H1 (cell line): Measurements from ENCODE around the gene PABPN1.

Experiments
- BCL11A ChIP-seq, 2 experiments: IDR thresholded peaks; one replicate each; pipeline ENCODE4 v1.6.1; 2011; ENCODE audit warnings: low read depth in 2 of 2, low read length in 2 of 2, mild to moderate bottlenecking in 2 of 2
- EZH2 ChIP-seq: fragments of 200-600 bp; sonication (generic); IDR thresholded peaks from 2 replicates; pipeline ENCODE4 v1.7.1; 2012; ENCODE audit warnings: low read depth, mild to moderate bottlenecking, moderate library complexity, low read length, inconsistent platforms; ENCODE audit not compliant: severe bottlenecking
- GABPA ChIP-seq: IDR thresholded peaks from 2 replicates; pipeline ENCODE4 v1.6.1; 2011; ENCODE audit warnings: mild to moderate bottlenecking, low read length, moderate library complexity, borderline replicate concordance; ENCODE audit not compliant: insufficient read depth
- HDAC6 ChIP-seq: IDR thresholded peaks from one replicate; pipeline ENCODE4 v1.7.1; 2012; ENCODE audit warnings: low read depth, mild to moderate bottlenecking, inconsistent platforms, low read length, moderate library complexity
- POLR2A ChIP-seq, 2 experiments: IDR thresholded peaks; 1 replicate in 1 of 2; 2 replicates in 1 of 2; pipeline ENCODE4 v1.6.1; 2011; ENCODE audit warnings: low read depth in 2 of 2, low read length in 2 of 2, mild to moderate bottlenecking in 2 of 2; ENCODE audit errors: control extremely low read depth in 1 of 2
- POLR2AphosphoS5 ChIP-seq: IDR thresholded peaks from 2 replicates; pipeline ENCODE4 v1.6.1; 2011; ENCODE audit warnings: low read depth, low read length
- RNF2 ChIP-seq: fragments of 200-900, 300-1000 bp; sonication (generic); IDR thresholded peaks from 2 replicates; pipeline ENCODE4 v1.7.1; 2016; ENCODE audit warnings: borderline replicate concordance, low read depth, mild to moderate bottlenecking, antibody characterized with exemption, low read length; ENCODE audit not compliant: poor library complexity, severe bottlenecking; ENCODE audit errors: missing control alignments
- RXRA ChIP-seq: IDR thresholded peaks from 2 replicates; pipeline ENCODE4 v1.6.1; 2011; ENCODE audit warnings: low read depth, mild to moderate bottlenecking, low read length, moderate library complexity; ENCODE audit not compliant: insufficient read depth
- SP4 ChIP-seq: IDR thresholded peaks from 2 replicates; pipeline ENCODE4 v1.6.1; 2012; ENCODE audit warnings: low read length, inconsistent platforms
- TF ChIP-seq, protein P1 (sequence below): IDR thresholded peaks from 2 replicates; pipeline ENCODE4 v1.6.1; 2011; ENCODE audit warnings: low read length, improper control_type of control experiment
- TF ChIP-seq, protein P2 (sequence below), 3 experiments: IDR thresholded peaks; 1 replicate in 2 of 3; 2 replicates in 1 of 3; pipeline versions ENCODE4 v1.5.1 to v1.6.1; 2011; ENCODE audit warnings: low read length in 3 of 3, mild to moderate bottlenecking in 3 of 3, inconsistent platforms in 2 of 3, low read depth in 1 of 3, moderate library complexity in 1 of 3; ENCODE audit not compliant: insufficient read depth in 1 of 3; ENCODE audit errors: control extremely low read depth in 1 of 3

DNA sequence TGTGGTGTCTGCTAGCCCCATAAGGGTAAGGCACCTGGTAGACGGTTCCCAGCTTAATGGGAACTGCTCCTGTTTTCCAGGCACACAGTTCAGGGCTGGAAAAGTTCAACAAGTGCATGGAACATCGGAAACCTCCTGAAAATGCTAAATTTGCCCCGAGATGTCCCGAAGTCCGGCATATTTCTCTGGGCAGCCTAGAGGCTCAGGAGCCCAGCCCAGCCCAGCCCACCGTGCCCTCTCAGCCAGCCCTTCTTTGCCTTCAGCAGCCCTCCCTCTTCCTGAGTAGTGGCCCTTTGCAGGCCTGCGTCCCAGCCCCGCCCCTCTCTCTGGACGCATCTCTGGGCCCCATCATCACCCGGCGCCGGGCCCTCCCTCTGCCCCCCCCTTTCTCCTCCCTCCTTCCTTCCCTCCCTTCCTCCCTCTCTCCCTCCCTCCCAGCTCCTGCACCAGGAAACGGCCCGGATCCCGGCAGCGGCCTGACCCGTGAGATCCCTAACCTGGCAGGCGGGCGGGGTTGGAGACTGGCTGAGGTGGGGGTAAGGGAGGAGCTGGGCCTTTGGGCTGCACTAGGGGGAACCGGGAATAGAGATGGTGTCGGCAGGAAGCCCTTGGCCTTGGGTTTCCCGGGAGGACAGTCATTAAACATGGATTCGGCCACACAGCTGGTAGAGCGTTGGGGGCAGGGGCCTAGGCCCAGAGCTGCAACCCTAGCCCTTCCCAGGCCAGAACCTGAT is 14.7 kb upstream of the PABPN1 start, which contains the start of gene BCL2L2:
- TF ChIP-seq, protein P1, sequence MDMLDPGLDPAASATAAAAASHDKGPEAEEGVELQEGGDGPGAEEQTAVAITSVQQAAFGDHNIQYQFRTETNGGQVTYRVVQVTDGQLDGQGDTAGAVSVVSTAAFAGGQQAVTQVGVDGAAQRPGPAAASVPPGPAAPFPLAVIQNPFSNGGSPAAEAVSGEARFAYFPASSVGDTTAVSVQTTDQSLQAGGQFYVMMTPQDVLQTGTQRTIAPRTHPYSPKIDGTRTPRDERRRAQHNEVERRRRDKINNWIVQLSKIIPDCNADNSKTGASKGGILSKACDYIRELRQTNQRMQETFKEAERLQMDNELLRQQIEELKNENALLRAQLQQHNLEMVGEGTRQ: no peak
- TF ChIP-seq SP4: no peak
- no peak for TF ChIP-seq GABPA
- peak; percentile 85 to 91 for TF ChIP-seq POLR2A (IDR thresholded peaks at IDR 0.05; ENCODE audit: control extremely low read depth in 1 of 2, low read depth in 2 of 2, low read length in 2 of 2)
- no peak for TF ChIP-seq RNF2
- TF ChIP-seq, protein P2, sequence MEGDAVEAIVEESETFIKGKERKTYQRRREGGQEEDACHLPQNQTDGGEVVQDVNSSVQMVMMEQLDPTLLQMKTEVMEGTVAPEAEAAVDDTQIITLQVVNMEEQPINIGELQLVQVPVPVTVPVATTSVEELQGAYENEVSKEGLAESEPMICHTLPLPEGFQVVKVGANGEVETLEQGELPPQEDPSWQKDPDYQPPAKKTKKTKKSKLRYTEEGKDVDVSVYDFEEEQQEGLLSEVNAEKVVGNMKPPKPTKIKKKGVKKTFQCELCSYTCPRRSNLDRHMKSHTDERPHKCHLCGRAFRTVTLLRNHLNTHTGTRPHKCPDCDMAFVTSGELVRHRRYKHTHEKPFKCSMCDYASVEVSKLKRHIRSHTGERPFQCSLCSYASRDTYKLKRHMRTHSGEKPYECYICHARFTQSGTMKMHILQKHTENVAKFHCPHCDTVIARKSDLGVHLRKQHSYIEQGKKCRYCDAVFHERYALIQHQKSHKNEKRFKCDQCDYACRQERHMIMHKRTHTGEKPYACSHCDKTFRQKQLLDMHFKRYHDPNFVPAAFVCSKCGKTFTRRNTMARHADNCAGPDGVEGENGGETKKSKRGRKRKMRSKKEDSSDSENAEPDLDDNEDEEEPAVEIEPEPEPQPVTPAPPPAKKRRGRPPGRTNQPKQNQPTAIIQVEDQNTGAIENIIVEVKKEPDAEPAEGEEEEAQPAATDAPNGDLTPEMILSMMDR (IDR thresholded peaks at IDR 0.05; ENCODE audit: control extremely low read depth in 1 of 3, insufficient read depth in 1 of 3, low read depth in 1 of 3, low read length in 3 of 3): no peak
- no peak for TF ChIP-seq BCL11A (IDR thresholded peaks at IDR 0.05; ENCODE audit: low read depth in 2 of 2, low read length in 2 of 2)
- peak; percentile 70 for TF ChIP-seq POLR2AphosphoS5
- no peak for TF ChIP-seq EZH2
- no peak for TF ChIP-seq RXRA
- TF ChIP-seq HDAC6: no peak
